Midbrain (tissue), 1 donor: ENCODE results near the gene DIP2C.
A peak's percentile ranks its signal among the peaks of the same experiment; 100 is the strongest.

Experiments
- DNase-seq: peaks from one replicate; lab custom pipeline; 2025; lab: John Stamatoyannopoulos, UW

Gene DIP2C

GRCh38 chr10:498760-499435, 190.6 kb downstream of the DIP2C start:
- no peak for DNase-seq

DNA sequence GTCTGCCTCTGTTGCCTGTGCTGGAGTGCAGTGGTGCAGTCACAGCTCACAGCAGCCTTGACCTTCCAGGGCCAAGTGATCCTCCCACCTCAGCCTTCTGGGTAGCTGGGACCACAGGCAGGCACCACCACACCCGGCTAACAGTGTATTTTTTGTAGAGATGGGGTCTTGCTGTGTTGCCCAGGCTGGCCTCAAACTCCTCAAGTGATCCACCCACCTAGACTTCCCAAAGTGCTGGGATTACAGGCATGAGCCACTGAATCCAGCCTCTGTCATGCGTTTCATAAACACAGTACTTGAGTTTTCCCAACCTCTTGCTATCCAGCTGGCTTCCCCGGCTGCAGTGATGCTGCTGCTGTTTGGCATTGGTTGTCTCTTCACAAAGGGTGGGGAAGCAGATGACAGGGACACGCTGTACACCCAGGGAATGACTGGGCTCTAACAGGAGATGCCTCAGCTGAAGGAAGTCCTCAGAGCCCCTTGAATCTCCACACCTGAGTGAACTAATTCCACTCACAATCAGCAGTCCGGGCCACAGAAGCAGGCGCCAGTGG, 191.5 kb downstream of the DIP2C start:
- no peak for DNase-seq

DNA sequence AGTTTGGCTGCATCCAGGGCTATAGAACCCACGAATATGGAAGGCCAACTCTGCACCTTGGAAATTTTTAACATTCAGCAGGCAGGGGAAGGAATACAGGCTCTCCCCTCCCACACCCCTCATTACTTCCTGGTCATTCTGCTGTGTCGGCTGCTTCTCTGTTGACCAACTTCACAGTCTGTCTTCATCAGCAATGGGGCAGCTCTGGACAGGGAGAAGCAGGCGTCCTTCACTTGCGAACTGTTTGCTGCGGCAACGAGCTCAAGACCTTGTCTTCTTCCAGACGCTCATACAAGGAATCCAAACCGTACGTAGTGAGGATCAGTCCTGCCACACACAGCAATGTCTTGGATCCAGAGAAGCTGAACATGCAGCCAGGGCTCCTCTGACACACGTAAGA, 192.2 kb downstream of the DIP2C start:
- DNase-seq = no peak

GRCh38 chr10:494556-494955, 194.9 kb downstream of the DIP2C start:
- DNase-seq = no peak

DNA sequence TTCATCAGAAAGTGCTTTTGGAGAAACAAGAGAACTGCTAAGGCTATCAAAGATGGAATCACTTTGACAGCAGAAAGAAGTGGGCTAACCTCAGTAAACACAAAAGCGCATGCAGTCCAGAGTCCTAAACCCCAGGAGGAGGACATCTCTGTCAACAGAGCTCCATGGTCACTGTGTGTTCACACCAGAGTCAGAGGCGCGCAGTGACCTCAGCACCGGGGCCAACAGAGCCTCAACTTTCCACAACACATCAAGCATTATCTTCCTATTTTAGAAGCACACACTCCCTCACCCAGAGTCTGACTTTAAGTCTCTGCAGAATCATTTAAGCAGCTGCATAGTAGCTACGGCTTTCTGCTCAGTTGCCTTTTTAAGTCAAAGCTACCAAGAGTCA, 195.3 kb downstream of the DIP2C start:
- no peak for DNase-seq

DNA sequence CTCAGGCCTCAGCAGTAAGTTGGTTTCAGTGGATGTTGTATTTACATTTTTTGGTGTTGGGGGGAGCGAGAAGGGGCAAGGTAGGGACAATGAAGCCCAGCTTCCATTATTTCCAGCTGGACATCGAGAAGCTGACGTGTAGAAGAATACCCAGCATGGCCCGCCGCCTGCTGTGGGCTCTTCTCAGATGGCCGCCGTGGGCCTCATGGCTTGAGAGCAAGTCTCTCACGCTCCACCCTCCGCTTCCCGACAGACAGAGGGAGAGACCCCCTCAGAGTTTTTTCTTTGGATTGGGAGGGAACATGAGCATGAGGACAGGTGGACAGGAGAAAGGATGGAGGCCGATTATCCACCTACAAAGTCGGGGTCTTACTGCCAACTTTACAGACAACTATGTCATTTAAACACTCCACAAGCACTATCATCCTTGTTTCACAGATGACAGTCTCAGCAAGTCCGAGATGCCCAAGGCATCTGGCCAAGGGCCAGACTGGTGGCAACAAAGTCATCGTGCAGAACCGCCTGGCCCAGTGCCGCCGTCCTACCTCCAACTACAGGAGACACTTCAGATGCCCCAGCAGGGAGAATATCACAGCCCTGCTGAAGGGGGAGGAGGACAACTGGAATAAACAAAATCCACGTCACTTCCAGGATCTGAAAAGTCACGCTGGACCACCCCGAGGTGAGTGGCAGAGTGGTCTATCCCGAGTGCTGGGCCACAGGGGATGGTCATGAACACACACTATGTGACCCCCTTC, 195.9 kb downstream of the DIP2C start:
- DNase-seq = no peak

GRCh38 chr10:492836-493235, 196.6 kb downstream of the DIP2C start:
- DNase-seq = no peak

GRCh38 chr10:491667-492424, 197.6 kb downstream of the DIP2C start:
- no peak for DNase-seq

DNA sequence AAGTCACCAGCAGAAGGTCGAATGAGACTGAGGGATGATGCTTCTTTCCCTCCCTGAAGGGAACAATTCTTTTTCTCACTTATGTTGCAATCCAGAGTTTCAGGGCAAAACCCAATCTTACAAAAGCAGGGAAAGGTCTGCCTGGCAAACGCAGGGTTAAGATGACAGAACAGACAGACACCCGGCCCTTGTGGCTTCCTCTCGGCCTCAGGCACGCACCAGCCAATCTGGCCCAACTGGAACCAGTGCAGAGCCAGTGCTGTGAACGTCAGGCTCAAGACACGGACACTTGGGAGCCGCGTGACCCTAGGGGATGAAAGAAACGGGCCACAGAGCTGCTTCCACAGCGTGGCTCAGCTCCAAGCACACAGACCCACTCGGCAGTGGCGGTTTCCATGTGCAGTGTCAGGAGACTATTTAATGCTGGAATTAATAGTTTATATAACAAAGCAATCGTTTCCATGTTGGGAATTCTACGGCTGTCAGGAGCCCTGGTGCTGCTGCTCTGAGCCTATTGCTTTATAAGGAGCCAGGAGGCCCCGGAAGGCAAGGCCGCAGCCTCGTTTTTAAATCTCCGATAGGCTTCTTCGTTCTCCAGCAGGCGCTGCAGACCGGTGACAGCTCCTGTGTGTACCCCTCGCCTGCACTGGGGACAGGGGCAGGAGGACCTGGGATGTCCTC, 198.4 kb downstream of the DIP2C start:
- peak; percentile 65 for DNase-seq

DNA sequence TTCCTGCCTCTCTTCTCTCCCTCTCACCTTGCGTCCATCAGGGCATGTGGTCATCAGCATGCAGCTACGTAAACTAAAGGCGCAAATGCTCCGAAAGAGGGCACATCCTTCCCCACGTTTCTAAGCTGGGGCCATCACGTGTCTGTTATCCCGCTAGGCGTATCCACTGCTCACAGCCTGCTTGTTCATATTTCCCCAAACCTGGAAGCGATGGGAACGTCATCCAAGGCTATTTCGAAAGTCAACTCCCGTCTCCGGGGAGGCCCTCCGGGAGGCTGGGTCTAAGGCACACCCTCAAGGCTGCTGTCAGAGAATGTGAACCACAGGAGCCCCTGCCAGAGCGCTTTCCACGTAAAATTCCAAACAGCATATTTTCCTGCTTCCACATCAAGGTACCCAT, 199.2 kb downstream of the DIP2C start:
- DNase-seq = no peak

GRCh38 chr10:489330-489729, 200.1 kb downstream of the DIP2C start:
- no peak for DNase-seq

DNA sequence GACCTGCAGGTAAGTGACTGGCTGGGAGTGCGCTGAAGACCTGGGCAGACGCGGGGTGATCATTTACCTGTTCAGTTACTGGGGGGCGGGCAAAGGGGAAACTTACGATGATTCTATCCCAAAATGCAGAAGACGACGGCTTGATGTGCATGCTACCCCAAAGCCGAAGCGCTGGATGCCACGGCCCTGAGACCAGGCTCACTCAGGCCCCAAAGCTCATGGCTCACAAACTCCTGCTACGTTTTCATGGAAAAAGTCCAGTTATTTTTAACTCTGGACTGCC, 200.6 kb downstream of the DIP2C start:
- no peak for DNase-seq

DNA sequence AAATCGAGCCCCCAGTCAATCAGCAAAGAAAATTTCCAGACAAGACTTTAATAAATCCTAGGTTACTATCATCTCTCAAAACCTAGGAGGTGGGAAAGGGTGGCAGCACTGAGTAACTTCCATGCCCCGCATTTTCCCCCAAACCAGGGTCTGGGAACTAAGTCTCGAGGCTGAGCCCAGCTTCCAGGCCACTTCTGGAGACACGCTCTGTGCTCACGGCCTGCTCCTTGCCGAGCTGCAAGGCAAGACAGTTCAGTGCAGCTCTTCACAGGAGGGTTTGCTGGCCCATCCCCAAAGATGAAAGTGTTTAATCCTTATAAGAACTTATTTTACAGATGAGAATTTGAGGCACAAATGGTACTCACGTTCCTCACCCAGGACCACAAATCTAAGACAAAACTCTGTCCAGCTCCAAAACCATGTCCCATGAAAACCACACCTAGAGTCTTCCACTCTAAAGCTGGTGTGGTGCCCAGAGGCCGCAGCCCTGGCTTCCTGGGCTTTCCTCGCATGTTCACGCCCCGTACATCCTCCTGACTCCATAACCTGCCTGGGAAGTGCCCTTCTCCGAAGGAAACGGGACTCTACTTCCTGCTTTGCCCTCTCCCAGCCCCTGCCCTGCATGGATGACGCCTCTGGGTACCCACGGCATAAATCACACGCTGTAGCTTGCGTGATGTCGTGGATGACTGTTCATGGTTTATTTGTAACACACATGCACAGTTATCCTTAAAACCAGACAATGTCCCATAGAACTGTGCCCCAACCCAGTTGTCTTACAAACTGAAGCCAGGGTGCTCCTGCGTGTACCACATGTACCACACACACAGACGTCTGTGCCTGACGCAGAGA, 201.2 kb downstream of the DIP2C start:
- DNase-seq = no peak

DNA sequence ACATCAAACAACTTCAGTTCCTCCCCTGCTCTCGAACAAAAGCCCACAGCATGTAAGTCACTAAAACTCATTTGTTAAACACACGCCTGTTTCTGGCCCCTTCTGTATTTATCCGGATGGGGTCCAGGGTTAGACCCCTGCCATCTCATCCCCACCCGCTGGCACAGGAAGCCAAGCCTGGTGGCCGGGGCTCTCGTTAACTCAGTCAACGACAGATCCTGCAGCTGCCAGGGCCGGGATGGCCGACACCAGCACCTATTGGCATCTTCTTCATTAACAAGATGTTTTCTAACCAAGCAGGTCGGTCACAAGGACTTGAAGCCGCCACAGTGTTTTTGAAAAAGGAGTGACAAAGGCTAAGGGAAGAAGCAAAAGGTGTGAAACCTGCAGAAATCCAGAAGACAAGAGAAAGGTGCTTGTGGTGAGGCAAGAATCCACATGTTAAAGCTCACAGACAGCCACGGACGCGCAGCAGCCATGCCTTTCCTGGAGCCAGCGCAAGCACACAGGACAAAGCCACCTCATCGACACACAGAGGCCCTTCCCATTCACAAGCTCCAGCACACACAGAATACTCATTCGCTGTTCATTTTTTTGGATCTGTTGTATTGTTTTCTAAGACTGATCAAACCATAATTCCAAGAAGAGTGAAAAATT, 202.7 kb downstream of the DIP2C start:
- no peak for DNase-seq

DNA sequence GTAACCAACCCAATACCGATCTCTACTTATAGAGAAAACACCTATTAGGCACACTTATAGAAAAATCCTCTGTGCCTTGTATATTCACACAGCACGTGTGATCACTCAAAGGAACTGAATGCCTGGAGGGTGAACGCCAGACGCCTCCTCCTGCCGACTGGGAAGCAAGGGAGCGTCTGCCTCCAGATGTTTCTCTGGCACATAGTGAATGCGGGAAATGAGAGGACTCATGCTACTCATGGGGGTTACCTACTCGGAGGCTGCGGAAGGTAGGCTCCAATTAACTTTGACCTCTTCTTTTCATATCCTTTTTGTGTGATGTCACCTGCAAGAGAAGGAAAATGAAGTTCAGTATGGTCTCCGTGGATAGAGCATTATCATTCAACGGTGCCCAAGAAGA, 203.3 kb downstream of the DIP2C start:
- no peak for DNase-seq

DNA sequence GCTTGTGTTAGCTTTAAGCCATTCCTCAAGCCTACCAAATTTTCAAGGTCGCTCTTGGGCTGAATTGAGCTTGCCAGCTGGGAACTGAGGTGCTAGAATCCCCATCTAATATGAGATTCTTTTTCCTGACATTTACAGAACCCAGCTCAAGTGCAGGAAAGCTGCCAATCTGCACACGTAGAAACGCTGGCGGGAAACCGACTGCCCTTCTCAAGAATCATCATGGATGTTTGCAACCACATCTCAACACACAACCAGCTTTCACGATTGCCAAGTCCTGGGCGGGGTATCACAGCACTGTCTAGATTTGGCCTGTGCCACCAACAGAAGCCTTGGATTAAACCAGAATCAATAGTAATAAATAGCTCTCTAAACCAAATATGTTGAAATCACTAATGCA, 203.7 kb downstream of the DIP2C start:
- DNase-seq = no peak

GRCh38 chr10:484925-485661, 204.4 kb downstream of the DIP2C start:
- peak; percentile 26 for DNase-seq

DNA sequence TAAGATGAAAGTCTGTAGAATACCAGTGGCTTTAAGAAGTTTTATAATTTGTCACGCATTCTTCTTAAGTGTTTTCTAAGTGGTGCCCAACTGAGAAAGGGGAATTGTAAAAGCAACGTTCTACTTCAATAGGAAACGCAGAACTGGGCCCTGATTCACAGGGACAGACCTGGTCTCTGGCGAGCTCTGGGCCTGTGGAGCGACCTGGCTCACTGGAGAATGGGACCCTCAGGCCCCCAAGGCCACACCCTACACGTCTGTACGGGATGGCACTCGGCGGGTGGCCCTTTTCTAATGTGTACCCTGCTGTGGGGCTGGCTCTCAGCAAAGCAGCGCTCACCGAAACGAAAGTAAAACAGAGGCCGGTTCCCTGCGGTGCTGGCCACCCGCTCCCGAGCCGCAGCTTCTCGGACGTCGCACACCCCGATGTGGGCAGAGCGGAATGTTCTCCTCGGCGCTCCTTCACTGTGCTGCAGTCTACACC, 205.0 kb downstream of the DIP2C start:
- peak; percentile 20 for DNase-seq

GRCh38 chr10:483261-483660, 206.2 kb downstream of the DIP2C start:
- no peak for DNase-seq

DNA sequence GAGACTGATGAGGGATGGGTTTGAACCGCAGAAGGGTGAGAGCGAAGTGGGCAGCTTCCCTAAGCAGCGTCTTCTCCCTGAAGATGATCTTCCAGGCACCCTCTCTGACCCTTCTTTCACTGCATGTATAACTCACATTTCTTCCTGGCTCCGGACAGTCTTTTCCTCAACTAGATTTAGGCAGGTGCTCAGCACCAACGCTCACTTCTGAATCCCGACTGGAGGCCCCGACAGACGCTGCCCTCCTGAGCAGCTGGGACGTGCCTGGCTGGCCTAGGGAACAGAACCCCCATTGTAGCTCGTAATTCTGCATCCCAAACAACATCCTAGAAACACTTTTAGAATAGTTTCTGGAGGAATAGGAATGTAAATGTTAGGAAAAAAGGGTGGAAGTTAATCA, 206.6 kb downstream of the DIP2C start:
- peak; percentile 11 for DNase-seq
